Jurkat, Clone E6-1 (cell line): ENCODE measurements around the gene APLP2. TPM values are rescaled to one million over a fixed set of nuclear protein-coding genes. Genes with fewer than 3 reads are reported as not detected.
"Not testable (repeated sequence)": the region's sequence is repeated elsewhere in the genome, so short reads cannot be mapped to it uniquely, and the experiment has no call there.

Source experiments
- DNase-seq: peaks from one replicate; pipeline ENCODE4 v3.0.0-alpha.2; 2011; ENCODE audit warnings: low read depth, low spot score
- H3K4me3 ChIP-seq: 2 replicates; pipeline ENCODE4 v1.5.1; 2011; ENCODE audit warnings: mild to moderate bottlenecking, low read length, control low read depth, moderate library complexity
- polyA plus RNA-seq: library from polyadenylated mRNA; unstranded; fragments of >200 nt; gene quantifications from one replicate; pipeline ENCODE4 v1.2.1, GENCODE V29; 2012; ENCODE audit warnings: missing spikeins; ENCODE audit not compliant: insufficient read length, insufficient read depth

APLP2 gene
- 49.5 TPM for polyA plus RNA-seq

DNA sequence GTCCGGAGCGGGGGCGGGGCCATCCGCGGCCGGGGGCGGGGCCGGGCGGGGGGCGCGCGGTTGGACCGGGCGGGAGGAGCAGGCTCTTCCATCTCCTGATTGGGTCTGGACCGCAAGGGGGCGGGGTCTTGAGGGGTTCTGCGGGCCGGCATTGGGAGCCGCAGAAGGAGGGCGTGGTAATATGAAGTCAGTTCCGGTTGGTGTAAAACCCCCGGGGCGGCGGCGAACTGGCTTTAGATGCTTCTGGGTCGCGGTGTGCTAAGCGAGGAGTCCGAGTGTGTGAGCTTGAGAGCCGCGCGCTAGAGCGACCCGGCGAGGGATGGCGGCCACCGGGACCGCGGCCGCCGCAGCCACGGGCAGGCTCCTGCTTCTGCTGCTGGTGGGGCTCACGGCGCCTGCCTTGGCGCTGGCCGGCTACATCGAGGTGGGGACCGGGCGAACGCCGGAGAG, at the start of gene APLP2:
Gene APLP2, plus strand, starts transcription at position 236 of the 450 bp plus-strand sequence. Its CDS starts 84 bp downstream, at position 320.
- peak; percentile 93 for DNase-seq
- peak within 1 kb of the TSS; percentile 63 for H3K4me3 ChIP-seq

DNA sequence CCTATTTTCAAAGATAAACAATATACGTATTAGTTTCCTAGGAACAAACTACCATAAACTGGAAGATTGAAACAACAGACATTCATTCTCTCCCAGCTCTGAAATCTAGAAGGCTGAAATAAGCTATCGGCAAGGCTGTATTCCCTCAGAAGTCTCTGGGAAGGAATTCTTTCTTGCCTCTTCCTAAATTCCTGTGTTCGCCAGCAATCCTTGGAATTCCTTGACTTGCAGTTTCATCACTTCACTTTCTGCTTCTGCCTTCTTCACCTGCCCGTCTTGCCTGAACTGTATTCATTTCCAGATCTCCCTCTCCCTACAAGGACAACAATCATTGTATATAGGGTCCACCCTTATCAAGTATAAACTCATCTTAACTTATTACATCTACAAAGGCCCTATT, 49.4 kb upstream of the APLP2 start:
- DNase-seq: no peak
- H3K4me3 ChIP-seq: no peak overlapping the region

DNA sequence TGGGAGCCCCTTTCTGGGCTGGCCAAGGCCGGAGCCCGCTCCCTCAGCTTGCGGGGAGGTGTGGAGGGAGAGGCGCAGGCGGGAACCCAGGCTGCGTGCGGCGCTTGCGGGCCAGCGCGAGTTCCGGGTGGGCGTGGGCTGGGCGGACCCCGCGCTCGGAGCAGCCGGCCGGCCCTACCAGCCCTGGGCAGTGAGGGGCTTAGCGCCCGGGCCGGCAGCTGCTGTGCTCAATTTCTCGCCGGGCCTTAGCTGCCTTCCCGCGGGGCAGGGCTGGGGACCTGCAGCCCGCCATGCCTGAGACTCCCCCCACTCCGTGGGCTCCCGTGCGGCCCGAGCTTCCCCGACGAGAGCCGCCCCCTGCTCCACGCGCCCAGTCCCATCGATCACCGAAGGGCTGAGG, 48.1 kb upstream of the APLP2 start:
- DNase-seq, H3K4me3 ChIP-seq: not testable (repeated sequence)

DNA sequence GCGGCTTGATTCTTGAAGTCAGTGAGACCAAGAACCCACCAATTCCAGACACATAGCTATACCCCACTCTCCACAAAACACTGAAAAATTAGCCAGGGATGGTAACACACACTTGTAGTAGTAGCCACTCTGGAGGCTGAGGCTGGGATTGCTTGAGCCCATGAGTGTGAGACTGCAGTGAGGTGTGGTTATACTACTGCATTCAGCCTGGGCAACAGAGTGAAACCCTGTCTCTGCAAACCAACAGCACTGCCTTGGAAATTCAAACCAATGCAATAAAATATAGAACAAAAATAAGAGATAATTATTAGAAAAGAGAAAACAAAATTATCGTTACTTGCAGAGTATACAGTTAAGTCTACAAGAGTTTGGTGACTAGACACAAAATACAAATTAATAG, 46.9 kb upstream of the APLP2 start:
- no peak for DNase-seq
- H3K4me3 ChIP-seq: no peak overlapping the region

DNA sequence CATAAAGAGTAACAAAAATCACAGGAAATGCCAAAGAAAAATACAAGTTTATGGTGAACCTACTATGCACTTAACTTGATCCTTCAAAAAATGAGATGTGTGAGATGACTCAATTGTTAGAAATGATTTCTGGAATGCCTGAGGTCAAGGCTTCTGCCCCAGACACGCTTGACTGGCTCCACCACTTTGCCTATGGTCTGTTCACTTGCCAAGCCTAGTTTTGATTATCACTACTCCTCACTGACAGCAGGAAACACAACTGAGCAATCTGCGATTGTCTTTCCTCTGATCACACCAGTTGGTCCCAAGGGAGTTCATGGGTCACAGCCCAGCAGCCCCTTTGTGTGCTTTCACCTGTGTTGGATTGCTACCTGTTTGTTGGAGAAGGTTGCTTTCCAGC, 46.5 kb upstream of the APLP2 start:
- DNase-seq: no peak
- H3K4me3 ChIP-seq: no peak overlapping the region

DNA sequence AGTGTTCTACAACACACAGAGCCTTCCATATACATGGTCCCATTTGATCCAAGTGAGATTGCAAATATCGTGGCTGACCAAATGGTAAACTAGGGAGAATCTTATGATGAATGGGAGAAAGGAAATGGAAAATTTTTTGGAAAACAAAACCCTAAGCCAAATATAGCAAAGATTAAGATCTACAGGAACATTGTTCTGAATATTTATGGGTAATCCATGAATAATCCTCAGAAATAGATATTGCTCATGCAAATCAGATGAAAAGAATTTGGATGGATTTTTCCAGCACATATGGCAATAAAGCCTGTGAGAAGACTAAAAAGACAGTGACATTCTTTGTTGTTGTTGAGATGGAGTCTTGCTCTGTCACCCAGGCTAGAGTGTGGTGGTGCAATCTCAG, 45.3 kb upstream of the APLP2 start:
- DNase-seq: no peak
- H3K4me3 ChIP-seq: no peak overlapping the region

DNA sequence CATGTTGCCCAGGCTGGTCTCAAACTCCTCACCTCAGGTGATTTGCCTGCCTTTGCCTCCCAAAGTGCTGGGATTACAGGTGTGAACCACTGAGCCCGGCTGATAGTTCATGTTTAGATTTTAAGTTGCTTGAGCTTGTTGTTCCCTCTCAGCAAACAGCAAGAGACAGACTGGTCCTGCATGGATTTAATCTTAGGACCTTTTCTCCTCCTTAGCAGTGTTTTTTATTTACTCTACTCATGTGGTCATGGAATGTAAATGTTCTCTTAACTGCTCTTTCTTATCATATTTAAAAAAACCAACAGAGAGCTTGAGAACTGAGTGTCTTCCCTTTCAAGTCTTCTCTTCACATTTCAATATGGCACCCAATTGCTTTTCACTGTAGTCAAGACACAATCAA, 44.3 kb upstream of the APLP2 start:
- DNase-seq: no peak
- no peak overlapping the region for H3K4me3 ChIP-seq

DNA sequence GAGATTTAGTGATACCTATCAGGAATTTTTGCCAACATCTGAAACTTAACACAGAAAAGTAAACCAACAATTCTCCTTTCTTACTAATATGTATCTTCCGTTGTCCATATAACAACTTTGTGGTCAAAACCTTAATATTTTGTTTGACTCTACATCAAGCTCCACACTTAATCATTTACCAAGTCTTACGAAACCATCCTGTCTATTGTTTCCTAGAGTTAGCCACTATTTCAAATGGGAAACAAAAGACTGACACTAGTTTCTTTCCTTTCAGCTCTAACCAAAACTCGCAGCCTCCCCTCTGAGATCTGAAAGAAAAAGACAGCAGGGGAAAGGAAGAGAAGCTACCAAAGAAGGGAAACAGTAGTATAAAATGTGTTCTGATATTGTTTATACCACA, 40.6 kb upstream of the APLP2 start:
- DNase-seq: no peak
- H3K4me3 ChIP-seq: no peak overlapping the region

DNA sequence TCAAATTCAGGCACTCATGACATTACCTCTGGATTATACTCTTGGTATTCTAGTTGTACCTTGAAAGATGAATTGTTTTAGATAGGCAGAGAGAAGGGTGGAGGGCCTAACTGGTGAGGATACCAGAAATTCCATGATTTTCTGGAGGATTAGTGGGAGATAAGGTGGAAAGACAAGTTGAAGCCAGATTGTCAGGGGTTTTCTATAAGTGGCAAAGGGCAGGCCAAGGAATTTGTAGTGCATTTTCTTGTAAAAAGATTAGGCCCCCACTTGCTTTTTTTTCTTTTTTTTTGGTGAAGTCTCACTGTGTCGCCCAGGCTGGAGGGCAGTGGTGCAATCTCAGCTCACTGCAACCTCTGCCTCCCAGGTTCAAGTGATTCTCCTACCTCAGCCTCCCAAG, 38.6 kb upstream of the APLP2 start:
- no peak overlapping the region for H3K4me3 ChIP-seq

DNA sequence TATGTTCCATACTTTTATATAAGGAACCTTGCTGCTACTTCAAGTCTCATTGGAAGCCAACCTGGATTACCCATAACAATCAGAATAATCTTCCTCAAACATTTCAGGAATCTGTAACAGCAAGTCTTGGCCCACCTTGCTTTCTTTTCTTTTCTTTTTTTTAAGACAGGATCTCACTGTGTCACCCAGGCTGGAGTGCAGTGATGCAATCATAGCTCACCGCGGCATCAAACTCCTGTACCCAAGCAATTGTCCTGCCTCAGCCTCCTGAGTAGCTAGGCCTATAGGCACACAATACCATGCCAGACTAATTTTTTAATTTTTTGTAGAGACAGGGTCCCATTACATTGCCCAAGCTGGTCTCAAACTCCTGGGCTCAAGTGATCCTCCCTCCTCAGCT, 37.7 kb upstream of the APLP2 start:
- no peak for DNase-seq
- H3K4me3 ChIP-seq: no peak overlapping the region

More for the DNA sequence above, 38.6 kb upstream of the APLP2 start:
- DNase-seq: no peak

DNA sequence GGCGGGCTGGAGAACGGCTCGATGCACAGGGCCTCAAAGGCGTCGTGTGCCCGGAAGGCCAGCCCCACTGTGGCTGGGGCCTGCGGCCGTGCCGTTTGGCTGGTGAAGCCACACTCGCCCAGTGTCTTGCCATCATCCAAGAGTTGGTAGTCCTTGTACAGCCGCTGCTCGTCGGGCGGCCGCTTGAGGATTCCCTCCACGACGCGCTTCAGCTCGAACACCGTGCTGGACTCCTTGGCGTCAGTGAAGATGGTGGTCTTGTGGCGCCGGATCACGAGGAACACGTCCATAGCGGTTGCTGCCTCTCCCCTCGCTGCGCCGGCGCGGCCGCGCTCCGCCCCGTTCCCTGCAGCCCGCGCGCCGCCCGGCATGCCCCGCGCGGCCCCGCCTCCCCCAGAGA, 36.8 kb upstream of the APLP2 start:
- H3K4me3 ChIP-seq: no peak overlapping the region
- DNase-seq: no peak

DNA sequence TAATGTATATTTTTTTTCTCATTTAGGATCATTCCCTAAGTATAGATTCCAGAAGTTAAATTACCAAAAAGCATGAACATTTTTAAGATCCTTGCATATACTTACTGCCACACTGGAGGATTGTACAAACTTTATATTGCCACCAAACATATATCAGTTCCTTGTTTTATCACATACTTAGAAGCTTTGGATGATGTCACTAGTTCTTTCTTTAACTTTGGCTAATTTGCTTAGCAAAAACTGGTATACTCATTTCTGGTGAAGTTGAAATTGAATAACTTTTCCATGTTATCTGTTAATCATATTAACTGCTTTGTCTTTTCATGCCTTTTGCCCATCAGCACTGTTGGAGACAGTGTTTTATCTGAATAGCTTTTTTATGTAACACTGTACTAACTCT, 35.5 kb upstream of the APLP2 start:
- no peak overlapping the region for H3K4me3 ChIP-seq
- DNase-seq: no peak

DNA sequence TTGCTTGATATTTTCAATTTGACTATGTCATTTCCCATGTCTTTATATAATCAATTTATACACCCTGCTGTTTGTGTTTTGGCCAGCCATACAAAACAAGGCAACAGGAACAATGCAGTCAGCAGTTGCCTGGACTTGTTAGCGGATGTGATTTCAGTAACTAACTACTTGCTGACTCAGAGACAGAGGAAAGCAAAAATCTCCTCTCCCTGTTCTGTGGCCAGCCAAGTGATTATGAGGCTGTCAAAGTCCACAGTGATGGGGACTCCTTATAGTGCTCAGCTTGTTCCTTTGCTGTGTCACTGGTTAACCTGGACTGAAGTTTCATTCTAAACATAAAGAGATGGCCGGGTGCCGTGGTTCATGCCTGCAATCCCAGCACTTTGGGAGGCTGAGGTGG, 32.6 kb upstream of the APLP2 start:
- H3K4me3 ChIP-seq: no peak overlapping the region
- no peak for DNase-seq

DNA sequence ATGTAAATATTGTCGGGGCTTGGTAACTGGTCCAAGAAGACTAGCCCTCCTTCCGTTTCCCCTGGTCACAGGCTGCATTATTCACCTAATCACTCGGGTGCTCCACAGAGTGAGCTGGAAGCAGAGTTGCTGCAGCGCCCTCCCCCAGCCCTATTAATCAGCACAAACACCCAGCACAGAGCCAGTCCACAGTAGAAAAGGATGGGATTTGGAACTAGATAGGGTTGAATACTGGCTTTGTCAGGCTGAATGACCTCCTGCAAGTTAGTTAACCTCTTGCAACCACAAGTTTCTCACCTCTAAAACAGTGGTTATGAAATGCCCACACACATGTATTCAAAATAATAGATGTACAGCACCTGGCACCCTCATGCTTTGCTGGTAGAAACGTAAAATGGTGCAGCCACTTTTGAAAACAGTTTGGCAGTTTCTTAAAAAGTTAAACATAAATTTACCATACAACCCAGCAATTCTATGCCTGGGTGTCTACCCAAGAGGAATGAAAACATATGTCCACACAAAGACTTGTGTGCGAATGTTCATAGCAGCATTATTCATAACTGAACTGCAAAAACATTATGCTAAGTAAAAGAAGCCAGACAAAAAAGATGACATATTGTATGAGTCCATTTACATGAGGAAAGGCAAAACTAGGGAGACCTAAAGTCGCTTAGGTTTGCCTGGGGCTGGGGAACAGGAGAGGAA, 31.7 kb upstream of the APLP2 start:
- no peak for DNase-seq

DNA sequence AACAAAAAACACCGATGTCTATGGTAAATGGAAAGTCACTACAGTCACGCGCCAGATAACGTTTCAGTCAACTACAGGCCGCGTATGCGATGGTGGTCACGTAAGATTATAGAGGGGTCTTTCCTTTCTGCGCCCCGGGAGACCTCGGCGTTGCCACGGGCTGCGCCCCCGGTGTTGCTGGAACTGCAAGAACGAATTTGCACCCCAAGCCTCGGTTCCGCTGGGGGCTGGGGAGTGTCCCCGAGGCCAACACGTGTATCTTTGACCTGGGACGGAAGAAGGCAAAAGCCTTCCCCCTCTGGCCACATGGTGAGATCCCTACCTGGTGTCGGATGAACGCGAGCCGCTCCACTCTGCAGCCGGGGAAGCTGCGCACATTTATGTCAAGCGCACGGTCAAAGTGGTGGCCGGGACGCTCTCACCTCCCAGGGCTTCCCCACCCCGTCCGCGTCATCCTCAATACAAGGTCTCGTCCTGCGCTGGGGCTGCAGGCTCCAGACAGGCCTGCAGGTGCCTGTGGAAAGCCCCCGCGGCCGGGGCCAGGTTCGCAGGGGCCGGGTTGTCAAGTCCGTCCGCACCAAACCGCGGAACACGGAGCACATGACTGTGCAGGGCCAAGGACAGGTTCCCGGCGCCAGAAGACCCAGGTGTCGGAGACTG, 29.3 kb upstream of the APLP2 start:
- H3K4me3 ChIP-seq: no peak overlapping the region
- DNase-seq: no peak

More for the DNA sequence above, 31.7 kb upstream of the APLP2 start:
- H3K4me3 ChIP-seq: no peak overlapping the region

DNA sequence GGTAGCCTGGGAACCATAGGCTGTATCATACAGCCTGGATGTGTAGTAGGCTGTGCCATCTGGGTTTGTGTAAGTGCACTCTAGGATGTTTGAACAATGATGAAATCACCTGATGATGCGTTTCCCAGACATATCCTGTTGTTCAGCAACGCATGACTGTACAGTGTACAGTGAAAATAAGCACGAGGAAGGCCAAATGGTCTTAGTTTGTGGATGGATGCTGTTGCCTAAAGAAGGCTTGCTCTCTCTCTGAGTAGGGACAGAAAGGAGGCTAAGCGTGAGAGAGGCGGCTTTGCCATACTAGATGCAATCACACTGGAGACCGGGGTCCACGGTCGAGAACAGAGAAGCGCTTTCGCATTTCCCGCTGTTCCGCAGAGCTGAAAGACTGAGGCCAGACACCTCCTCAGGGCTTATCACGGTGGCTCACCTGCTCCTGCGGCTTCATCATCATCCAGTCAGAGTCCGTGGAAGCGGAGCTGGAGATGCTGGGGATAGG, 27.6 kb upstream of the APLP2 start:
- no peak overlapping the region for H3K4me3 ChIP-seq
- DNase-seq: no peak

DNA sequence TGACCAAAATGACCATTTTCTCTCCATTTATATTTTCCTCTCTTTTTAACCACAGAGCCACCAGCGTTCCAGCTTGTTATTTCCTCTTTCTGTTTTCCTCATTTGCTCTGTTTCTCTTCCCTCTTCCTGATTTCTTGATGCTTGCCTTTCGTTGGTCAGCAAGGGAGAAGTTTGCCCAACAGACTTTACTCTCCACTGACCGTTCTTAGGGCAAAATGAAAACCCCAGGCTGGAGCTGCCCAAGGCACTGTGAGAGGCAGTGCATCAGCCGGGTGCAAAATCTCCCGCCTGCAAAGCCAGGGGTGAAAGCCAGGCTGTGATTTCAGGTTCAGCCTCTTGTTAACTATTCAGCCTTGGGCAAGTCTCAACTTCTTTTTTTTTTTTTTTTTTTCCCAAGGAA, 26.1 kb upstream of the APLP2 start:
- no peak for DNase-seq
- H3K4me3 ChIP-seq: no peak overlapping the region

DNA sequence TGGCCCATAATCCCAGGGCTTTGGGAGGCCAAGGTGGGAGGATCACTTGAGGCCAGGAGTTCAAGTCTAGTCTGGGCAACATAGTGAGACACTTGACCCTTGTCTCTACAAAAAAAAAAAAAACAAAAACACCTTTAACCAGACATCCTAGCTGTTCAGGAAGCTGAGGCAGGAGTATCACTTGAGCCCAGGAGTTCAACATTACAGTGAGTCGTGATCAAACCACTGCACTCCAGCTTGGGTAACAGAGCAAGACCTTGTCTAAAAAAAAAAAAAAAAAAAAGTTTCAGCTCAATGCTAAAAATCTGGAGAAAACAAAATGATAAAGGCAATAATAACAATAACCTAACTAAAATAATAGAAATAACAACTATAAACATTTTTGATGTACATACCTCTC, 22.6 kb upstream of the APLP2 start:
- no peak for DNase-seq
- H3K4me3 ChIP-seq: no peak overlapping the region

DNA sequence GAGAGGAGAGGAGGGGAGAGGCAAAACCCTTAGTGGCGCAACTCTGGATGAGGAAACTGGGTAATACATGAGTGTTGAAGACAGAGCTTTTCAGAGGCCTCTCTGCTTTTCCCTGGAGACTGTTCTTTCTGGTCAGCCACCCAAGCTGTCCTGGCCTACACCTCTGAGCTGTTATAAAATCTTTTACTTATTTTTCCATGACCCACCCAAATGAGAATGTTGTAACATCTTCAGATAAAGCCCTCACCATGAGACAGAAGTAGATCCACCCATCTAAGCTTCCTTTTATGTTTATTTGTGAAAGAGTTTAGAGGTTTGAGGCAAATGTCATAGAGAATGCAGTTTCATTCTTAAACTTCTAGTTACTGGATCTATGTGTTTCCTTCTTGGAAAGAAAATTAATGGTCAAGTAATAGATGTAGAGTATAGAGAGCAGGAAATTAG, 20.3 kb upstream of the APLP2 start:
- H3K4me3 ChIP-seq: no peak overlapping the region
- no peak for DNase-seq

DNA sequence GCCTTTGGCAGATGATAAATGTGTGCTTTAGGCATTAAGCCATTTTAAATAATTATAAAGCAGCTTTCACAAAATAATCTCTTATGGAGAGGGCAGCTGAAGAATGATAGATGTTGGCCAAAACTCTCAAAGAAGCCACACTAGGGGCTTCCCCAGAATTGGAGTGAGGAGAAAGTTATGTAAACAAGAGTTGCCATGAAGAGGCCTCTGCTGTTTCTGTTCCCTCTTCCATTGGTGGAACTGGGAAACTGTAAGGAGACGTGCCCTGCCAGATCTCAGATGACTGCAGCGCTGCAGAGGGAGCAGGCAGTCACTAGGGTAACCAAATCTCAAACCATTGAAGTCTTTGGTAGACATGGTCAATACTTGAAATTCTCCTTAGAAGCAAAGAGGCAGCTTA, 19.4 kb upstream of the APLP2 start:
- H3K4me3 ChIP-seq: no peak overlapping the region
- DNase-seq: no peak

DNA sequence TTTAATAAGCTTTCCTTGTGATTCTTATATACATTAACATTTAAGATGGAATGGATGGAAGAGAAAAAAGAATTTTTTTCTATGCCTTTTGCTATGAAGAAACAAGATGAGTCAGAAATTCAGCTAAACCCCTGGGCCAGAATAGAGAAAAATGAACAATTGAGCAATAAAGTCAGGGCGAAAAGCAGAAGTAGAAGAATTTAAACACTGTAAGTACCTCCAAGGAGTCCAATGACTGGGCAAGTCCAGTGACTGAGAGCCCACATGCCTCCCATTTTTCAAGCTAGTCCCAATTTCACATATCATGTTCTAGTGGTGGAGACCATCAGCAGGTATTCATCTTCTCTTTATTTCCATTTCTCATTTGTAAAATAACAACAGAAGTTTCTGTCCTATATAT, 18.6 kb upstream of the APLP2 start:
- no peak for DNase-seq
- H3K4me3 ChIP-seq: no peak overlapping the region
